AG04450 (cell line): ENCODE measurements around the gene MVD. TPM values are rescaled to one million over a fixed set of nuclear protein-coding genes. Genes with fewer than 3 reads are reported as not detected.

Experiments used
- CTCF ChIA-PET: fragments of 300-600, 350-600 bp; formaldehyde crosslinking; extraction: SDS; loops from one replicate; lab custom pipeline; 2022; ENCODE audit warnings: antibody characterized with exemption, inconsistent platforms; lab: Charles Lee
- POLR2A ChIA-PET: fragments of 350-600 bp; formaldehyde crosslinking; extraction: SDS; loops from one replicate; lab custom pipeline; 2021; ENCODE audit warnings: antibody characterized with exemption, inconsistent platforms; lab: Yijun Ruan, JAX
- DNase-seq: peaks from one replicate; pipeline ENCODE4 v3.0.0-alpha.2; 2011; ENCODE audit warnings: low read depth, low spot score
- H3K27ac ChIP-seq: one replicate; pipeline ENCODE4 v1.5.1; 2012; ENCODE audit warnings: low read depth, low read length, control low read depth
- H3K27me3 ChIP-seq: one replicate; pipeline ENCODE4 v1.6.0; 2012; ENCODE audit warnings: low read length; ENCODE audit not compliant: control insufficient read depth, insufficient read depth
- H3K4me3 ChIP-seq: 2 replicates; pipeline ENCODE4 v1.5.1; 2011; ENCODE audit warnings: mild to moderate bottlenecking, low read depth, low read length, control low read depth
- H3K9me3 ChIP-seq: 2 replicates; pipeline ENCODE4 v1.5.1; 2012; ENCODE audit warnings: low read length; ENCODE audit not compliant: control insufficient read depth, insufficient read depth
- polyA minus RNA-seq: library from RNA; depleted of rRNA, polyadenylated mRNA; stranded (reverse); fragments of >200 nt; gene quantifications from 2 replicates; pipeline ENCODE4 v1.2.3, GENCODE V29; 2011; rRNA and poly(A)+ RNA removed
- polyA plus RNA-seq: library from polyadenylated mRNA; depleted of rRNA; stranded (reverse); fragments of >200 nt; gene quantifications from 2 replicates; pipeline ENCODE4 v1.2.3, GENCODE V29; 2011; rRNA removed
- TF ChIP-seq, protein P1 (sequence below): IDR thresholded peaks from 2 replicates; pipeline ENCODE4 v1.5.1; 2011; ENCODE audit warnings: low read depth, low read length, control low read depth, inconsistent platforms

The MVD gene
- polyA plus RNA-seq (9.1 and 13.5 TPM in 2 replicates), polyA minus RNA-seq (8.1 and 8.6 TPM in 2 replicates)

DNA sequence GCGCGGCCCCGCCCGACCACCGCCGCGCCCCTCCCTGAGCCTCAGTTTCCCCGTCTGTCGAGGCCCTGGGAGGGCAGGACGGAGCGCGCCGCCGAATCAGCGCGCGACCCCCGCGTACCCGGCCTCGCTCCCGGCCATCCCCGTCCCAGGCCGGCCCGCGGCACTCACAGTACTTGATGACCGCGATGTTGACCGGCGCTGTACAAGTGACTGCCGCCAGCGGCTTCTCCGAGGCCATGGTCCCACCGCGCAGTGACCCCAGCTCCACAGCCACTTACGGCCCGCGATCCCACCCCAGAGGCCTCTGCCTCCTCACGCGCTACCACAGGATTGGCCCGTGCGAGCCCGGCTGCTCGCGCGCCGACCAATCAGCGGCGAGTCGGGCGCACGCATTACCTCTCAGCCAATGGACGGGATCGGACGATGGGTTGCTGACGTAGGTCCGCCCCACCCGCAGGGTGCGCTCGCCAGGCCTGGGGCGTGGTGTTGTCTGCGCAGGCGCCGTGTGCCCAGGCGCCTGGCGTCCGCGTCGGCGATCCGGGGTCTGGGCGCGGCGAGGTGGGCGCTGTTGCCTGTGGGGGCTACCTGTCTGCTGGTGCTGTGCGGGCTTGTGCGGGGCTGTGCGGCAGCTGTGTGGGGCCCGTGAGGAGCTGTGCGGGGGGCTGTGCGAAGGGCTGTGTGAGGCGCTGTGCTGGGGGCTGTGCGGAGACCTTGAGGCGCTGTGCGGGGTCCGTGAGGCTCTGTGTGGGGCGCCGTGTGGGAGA, at the start of gene MVD:
Gene MVD, minus strand, starts transcription at position 249 of the 764 bp plus-strand sequence. Its CDS starts 11 bp downstream, at position 238.
- H3K9me3 ChIP-seq: no peaks in the 10 kb centered on the region; the same call in 1 of the 2 replicates
- ChIA-PET CTCF (interaction anchor here (0.8 to 1.0 kb wide), 2 partner anchors 22 to 75 kb away, joined by 3 to 4 read pairs; no protein-coding TSS in a partner anchor), POLR2A (interaction anchor here (0.6 to 1.6 kb wide), 5 partner anchors 12 to 93 kb away, joined by 3 to 10 read pairs (median 3); partner anchors contain the start of gene ZC3H18)
- H3K27me3 ChIP-seq: no peaks in the 10 kb centered on the region
- DNase-seq: peak; percentile 95
- peak within 1 kb of the TSS; percentile 97 for H3K4me3 ChIP-seq
- no peak within 1 kb of the TSS for H3K27ac ChIP-seq
- TF ChIP-seq, protein P1, sequence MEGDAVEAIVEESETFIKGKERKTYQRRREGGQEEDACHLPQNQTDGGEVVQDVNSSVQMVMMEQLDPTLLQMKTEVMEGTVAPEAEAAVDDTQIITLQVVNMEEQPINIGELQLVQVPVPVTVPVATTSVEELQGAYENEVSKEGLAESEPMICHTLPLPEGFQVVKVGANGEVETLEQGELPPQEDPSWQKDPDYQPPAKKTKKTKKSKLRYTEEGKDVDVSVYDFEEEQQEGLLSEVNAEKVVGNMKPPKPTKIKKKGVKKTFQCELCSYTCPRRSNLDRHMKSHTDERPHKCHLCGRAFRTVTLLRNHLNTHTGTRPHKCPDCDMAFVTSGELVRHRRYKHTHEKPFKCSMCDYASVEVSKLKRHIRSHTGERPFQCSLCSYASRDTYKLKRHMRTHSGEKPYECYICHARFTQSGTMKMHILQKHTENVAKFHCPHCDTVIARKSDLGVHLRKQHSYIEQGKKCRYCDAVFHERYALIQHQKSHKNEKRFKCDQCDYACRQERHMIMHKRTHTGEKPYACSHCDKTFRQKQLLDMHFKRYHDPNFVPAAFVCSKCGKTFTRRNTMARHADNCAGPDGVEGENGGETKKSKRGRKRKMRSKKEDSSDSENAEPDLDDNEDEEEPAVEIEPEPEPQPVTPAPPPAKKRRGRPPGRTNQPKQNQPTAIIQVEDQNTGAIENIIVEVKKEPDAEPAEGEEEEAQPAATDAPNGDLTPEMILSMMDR: 0 out of 2 replicates have a peak, but pooled peaks have one; percentile 8

DNA sequence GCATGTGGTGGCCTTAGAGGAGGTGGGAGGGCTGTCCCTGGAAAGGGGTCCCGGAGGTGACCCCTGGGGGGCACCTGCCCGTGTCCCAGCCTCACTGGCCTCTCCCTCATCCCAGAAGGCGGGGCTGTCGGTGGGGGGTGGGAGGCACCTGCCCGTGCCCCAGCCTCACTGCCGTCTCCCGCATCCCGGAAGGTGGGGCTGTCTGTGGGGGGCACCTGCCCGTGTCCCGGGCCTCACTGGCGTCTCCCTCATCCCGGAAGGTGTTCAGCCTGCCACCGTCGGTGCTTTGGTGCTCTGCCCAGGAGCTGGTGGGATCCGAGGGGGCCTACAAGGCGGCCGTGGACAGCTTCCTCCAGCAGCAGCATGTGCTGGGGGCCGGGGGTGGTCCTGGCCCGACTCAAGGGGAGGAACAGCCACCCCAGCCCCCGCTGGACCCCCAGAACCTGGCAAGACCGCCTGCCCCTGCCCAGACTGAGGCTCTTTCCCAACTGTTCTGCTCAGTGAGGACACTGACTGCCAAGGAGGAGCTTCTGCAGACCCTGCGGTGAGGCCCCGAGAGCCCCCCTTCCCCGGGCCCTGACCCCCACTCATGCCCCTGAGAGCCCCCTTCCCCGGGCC, 49.6 kb upstream of the MVD start:
- Histone ChIP-seq H3K4me3 (no peak overlapping the region), H3K27ac (no peak overlapping the region), H3K27me3 (no peaks in the 10 kb centered on the region), H3K9me3 (peaks cover 10% of the 10 kb centered on the region; the same call in 1 of the 2 replicates)
- TF ChIP-seq, protein P1: no peak
- ChIA-PET POLR2A (interaction anchor here (0.6 kb wide), 1 partner anchor 60 kb away, joined by 6 read pairs; no protein-coding TSS in a partner anchor), CTCF (no interaction called here)
- no peak for DNase-seq

DNA sequence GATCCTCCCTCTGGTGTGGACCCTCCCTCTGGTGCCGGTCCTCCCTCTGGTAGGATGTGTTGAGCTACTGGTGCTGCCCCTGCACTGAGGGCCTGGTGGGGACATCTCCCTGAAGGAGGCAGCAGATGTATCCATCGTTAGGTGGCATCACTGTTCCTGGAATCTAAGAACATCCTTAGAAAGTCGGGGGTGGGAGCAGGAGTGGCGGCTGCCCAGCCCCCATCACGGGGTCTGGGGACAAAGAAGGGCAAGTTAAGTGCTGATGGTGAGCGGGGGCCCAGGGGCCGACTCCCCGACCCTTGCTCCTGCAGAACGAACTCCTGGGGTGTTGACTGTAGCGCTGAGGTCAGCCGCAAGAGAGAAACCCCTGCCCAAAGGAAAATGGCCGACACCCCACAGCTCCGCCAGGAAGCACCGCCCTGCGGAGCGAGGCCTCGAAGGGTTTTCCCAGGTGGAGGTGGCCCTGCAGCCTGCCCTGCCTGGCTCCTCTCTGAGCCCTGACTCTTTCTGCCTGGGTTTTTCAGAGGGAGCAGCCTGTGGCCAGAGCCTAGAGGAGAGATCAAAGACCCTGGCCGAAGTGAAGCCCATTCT, 49.0 kb upstream of the MVD start:
- POLR2A ChIA-PET: no interaction called here
- CTCF ChIA-PET: no interaction called here
- H3K27ac ChIP-seq: no peak overlapping the region
- TF ChIP-seq, protein P1: no peak
- DNase-seq: no peak
- H3K9me3 ChIP-seq: peaks cover 10% of the 10 kb centered on the region; the same call in 1 of the 2 replicates
- no peak overlapping the region for H3K4me3 ChIP-seq
- no peaks in the 10 kb centered on the region for H3K27me3 ChIP-seq

DNA sequence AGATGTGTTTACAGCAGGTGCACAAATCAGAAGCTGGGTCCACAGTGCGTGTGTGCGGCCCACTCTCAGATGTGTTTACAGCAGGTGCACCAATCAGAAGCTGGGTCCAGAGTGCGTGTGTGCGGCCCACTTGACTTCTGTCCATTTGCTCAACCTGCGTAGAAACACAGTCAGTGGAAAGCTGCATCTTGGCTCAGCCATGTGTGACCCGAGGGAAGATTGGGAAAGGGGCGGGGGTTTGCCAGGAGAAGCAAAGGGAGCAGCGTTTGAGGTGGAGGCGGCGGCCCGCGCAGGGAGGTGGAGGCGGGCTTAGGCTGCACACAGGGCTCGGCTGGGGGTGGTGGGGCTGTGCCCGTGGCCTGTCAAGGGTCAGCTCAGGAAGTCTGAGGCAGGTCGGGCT, 47.7 kb upstream of the MVD start:
- Histone ChIP-seq H3K9me3 (no peaks in the 10 kb centered on the region; the same call in 1 of the 2 replicates), H3K27me3 (no peaks in the 10 kb centered on the region), H3K27ac (no peak overlapping the region), H3K4me3 (no peak overlapping the region)
- DNase-seq: no peak
- CTCF ChIA-PET: interaction anchor here (2.5 kb wide), 1 partner anchor 27 kb away, joined by 10 read pairs; no protein-coding TSS in a partner anchor
- TF ChIP-seq, protein P1: no peak
- POLR2A ChIA-PET: no interaction called here
